Cardiac fibroblast (primary cell): Measurements from ENCODE around the gene TMEM183A.
"Not testable (repeated sequence)": the region's sequence is repeated elsewhere in the genome, so short reads cannot be mapped to it uniquely, and the experiment has no call there.

Source experiments
- DNase-seq, 2 donors: peaks; one replicate each; pipeline versions ENCODE4 v3.0.0 to v3.0.0-alpha.2; 2010; ENCODE audit warnings: low read depth in 2 of 2
- H3K4me3 ChIP-seq, 2 donors: replicated peaks in 1 of 2; 1 replicate in 1 of 2; 2 replicates in 1 of 2; pipeline ENCODE4 v1.5.1; 2011; ENCODE audit warnings: low read depth in 2 of 2, low read length in 2 of 2, mild to moderate bottlenecking in 2 of 2, moderate library complexity in 1 of 2
- CTCF ChIP-seq: IDR thresholded peaks from one replicate; pipeline ENCODE4 v1.5.1; 2011; ENCODE audit warnings: low read depth, mild to moderate bottlenecking, low read length, inconsistent platforms

The TMEM183A gene

GRCh38 chr1:203001986-203002385 is 5.2 kb upstream of the TMEM183A start:
- no peak overlapping the region for H3K4me3 ChIP-seq
- DNase-seq = no peak
- no peak for TF ChIP-seq CTCF

- no peak for DNase-seq
- TF ChIP-seq CTCF = no peak
- no peak overlapping the region for H3K4me3 ChIP-seq
Observed at GRCh38 chr1:203002951-203003350, 4.2 kb upstream of the TMEM183A start.

DNA sequence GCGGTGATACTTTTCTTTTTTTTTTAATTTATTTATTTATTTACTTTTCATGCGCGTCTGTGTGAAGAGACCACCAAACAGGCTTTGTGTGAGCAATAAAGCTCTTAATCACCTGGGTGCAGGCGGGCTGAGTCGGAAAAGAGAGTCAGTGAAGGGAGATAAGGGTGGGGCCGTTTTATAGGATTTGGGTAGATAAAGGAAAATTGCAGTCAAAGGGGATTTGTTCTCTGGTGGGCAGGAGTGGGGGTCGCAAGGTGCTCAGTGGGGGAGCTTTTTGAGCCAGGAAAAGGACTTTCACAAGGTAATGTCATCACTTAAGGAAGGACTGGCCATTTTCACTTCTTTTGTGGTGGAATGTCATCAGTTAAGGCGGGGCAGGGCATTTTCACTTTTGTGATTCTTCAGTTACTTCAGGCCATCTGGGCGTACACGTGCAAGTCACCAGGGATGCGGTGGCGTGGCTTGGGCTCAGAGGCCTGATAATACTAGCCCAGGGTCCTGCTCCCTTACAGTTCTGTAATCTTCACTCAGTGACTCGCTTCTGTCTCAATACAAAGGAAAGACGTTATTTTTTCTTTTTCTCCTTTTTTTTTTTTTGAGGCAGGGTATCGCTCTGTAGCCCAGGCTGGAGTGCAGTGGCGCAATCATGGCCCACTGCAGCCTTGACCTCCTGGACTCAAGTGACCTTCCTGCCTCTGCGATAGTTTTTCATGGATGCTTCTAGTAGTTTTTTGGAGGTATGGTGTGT is 1.6 kb upstream of the TMEM183A start:
- not testable (repeated sequence) for H3K4me3 ChIP-seq, DNase-seq

- H3K4me3 ChIP-seq = no peak overlapping the region
- no peak for TF ChIP-seq CTCF
- no peak for DNase-seq
Observed at GRCh38 chr1:203009185-203009584, 2.0 kb downstream of the TMEM183A start.

DNA sequence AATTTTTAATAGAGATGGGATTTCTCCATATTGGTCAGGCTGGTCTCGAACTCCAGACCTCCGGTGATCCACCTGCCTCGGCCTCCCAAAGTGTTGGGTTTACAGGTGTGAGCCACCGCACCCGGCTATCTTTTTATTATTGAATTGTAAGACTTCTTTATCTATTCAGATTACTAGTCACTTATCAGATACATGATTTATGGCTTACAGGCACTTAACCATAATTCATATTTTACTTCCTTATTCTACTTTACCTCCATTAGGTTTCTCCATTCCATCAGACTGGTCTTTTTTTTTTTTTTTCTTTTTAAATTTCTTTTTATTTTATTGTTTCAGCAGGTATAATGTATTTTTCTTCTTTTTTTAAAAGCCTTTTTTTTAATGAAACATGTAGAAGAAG is 4.4 kb downstream of the TMEM183A start:
- TF ChIP-seq CTCF = no peak
- H3K4me3 ChIP-seq = no peak overlapping the region
- DNase-seq = no peak

- DNase-seq = no peak
- no peak for TF ChIP-seq CTCF
- H3K4me3 ChIP-seq = no peak overlapping the region
Observed at GRCh38 chr1:203017061-203017460, 9.9 kb downstream of the TMEM183A start.

GRCh38 chr1:203017692-203018091 is 10.5 kb downstream of the TMEM183A start:
- TF ChIP-seq CTCF = no peak
- no peak overlapping the region for H3K4me3 ChIP-seq
- DNase-seq = no peak

GRCh38 chr1:203022855-203023254 is 15.7 kb downstream of the TMEM183A start:
- not testable (repeated sequence) for H3K4me3 ChIP-seq, DNase-seq
